AG08395 (cell line): ENCODE results near the gene TMOD4.

ENCODE experiments used
- DNase-seq: peaks from one replicate; pipeline ENCODE4 v3.0.0; 2012; ENCODE audit warnings: mixed read lengths, low spot score

The TMOD4 gene

DNA sequence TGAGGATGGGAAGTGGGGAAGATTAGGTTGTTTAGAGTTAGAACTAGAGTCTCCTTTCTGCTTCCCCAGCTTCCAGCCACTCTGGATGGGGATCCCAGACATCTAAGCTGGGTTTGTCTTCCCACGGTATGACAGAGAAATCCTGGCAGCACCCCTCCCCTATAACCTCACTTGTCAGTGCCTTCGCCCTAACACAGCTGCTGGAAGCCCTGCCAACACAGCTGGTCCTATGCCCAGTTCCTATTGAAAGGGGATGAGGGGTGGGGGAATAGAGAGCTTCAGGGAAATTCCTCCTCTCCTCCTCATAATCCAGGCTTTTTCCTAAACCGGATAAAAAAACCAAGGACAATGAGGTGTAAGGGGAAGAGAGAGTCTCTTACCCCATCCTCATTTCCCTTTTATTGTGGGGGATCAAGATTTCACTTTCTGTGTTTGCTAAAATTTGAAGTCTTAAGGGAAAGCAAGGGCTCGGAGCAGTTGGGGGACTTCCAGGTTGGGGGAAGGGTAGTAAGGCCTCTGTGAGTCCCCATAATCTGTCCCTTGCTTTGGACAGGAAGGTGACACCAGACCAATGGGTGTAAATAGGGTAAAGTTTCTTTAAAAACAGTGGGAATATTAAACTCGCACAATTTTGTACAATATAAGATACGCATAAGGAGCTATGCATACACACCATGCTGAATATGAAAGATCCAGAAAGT is 590 bp downstream of the TMOD4 start:
- DNase-seq = no peak

DNA sequence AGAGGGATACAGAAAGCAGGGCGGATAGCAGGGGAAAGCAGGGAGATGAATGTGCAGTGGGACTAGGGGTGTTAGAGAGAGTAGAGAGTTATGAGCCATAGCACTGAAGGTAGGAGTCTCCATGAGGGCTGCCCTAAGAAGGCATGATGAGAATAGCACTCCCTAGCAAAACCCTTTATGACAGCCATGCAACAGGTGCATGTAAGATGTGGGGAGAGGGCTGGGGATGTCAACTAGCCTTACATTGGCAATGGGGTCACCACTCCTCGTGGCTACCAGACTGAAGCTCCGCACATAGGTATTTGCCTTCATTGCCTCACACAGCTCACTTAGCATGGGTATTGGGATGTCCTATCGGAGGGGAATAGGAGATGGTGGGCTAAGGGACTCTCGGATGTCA is 4.6 kb downstream of the TMOD4 start:
- no peak for DNase-seq

DNA sequence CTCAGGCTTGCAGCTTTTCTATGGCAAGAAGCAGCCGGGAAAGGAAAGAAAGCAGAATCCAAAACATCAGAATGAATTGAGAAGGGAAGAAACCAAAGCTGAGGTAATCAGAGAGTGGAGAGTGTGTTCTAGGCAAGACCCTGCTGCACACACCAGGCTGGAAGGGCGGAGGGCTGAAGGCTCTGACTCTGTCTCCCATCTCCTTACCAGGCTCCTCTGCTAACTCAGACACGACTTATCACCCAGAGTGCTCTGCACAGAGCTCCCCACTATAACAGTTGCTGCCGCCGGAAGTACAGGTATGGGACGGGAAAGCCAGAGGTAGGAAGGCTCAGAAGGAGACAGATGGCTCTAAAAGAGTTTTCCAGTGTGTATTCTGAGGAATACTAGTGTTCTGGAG is 8.7 kb downstream of the TMOD4 start:
- DNase-seq = no peak

DNA sequence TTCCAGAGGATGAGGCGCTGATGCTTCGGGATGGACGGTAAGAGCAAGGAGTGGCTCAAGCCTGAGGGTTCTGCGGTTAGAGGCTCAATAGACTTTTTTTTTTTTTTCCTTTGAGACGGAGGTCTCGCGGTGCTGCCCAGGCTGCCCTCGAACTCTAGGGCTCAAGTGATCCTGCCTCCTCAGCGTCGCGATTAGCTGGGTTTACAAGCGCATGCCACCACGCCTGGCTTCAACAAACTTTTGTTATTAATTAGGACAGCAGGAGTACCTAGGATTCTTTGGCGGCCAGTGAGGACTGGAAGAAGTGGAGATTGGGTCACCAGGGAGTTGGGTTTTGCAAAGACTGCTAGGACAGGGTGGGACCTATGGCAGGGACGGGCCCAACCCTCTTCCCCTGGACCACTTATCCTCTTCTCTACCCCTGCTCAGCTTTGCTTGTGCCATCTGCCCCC is 9.2 kb downstream of the TMOD4 start:
- peak; percentile 79 for DNase-seq

DNA sequence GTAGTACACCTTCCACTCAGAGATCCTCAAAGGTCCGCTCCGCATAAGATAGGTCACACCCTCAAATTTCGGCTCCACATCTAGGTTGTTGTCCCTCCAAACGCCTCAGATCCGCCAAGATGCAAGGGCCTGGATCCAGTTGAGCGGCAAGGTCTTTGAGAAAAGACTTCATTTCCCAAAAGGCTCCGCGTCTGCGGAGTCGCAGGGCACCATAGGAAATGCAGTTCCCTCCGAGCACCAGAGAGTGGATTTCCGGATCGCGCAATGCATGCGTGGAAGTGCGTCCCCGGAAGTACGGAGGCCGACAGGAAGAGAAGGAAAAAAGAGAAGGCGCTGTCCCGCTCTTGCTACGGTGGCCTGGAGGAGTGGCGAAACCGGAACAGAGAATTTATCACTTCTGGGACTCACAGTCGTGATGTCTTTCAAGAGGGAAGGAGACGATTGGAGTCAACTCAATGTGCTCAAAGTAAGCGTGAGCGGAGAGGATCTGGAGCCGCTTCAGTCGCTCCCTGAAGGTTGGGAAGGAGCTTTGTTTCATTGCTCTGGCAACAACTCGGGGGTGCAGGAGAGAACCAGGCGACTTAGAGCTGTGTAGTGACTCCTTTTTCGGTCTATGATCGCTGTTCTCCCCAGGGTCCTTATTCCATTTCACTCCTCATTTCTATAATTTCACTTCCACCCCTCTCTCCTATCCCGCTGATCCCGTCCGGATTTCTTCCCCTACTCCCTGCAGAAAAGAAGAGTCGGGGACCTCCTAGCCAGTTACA is 9.9 kb downstream of the TMOD4 start, which contains the start of the genes LYSMD1 and SCNM1:
Gene LYSMD1 (minus strand): TSS at position 165 of the 767 bp plus-strand sequence. CDS start 644 bp downstream, outside the sequence.
Gene SCNM1 (plus strand): TSS at position 407 of the 767 bp plus-strand sequence. CDS start 9 bp downstream, at position 416.
- peak; percentile 97 for DNase-seq

DNA sequence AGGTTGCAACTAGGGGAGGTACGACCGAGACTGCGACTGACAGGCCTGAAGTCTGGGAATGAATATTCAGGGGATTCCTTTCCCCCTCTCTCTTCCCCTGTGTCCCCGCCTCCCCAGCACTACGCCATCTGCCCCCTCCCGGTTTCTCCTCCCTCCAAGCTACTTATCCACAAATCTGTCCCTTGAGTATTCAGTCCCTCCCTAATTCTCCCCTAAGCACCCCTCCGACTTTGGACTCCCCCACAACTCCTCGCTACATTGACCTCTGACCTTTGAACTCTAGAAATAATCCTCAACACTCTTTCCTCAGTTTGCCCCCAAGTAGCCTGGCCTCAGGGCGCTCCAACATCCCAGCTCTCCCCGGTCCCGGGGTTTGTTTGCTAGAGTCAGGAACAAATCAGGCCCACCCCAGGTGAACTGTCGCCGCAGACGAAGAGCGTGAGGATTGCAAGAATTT is 10.5 kb downstream of the TMOD4 start:
- peak; percentile 68 for DNase-seq

DNA sequence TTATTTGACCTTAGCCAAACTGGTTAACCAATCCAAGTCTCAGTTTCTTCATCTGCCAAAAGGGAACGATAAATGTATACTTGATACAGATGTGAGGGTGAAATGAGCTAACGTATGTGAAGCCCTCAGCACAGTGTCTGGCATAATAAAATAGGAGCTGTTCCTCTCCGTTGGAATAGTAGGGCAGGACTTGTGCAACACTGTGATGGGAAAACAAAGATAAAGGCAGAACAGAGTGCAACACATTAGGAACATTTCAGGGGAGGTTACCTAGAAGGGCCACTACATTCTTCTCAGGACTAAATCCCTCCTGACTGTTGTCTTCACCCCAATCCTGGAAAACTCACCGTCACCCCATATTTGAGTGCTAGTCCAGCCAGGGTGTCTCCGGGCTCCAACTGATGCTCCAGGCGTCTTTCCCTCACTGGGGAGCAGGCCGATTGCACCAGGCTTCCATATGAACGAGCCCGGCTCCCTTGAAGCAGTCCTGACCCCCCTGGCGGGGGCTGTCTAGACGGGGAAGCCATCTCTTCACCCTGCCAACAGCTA is 11.0 kb downstream of the TMOD4 start:
- no peak for DNase-seq

DNA sequence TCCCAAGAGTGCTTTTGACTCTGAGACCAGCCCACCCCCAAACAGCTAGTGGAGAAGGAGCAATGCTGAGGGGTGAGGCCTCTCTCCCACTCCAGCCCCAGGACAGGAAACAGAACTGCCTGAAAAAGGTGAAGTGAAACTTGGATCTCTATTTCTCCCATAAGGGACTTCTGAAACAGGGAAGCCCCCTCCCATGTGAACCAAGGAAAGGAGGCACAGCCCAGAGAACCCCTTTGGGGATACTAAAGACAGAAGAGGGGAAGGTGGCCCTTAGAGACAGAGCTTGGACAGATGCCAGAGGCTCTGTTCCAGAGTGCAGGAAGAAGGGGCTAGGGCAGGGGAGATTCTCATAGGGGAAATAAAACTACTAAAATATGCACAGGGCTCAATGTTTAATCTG is 16.4 kb downstream of the TMOD4 start:
- DNase-seq = no peak

DNA sequence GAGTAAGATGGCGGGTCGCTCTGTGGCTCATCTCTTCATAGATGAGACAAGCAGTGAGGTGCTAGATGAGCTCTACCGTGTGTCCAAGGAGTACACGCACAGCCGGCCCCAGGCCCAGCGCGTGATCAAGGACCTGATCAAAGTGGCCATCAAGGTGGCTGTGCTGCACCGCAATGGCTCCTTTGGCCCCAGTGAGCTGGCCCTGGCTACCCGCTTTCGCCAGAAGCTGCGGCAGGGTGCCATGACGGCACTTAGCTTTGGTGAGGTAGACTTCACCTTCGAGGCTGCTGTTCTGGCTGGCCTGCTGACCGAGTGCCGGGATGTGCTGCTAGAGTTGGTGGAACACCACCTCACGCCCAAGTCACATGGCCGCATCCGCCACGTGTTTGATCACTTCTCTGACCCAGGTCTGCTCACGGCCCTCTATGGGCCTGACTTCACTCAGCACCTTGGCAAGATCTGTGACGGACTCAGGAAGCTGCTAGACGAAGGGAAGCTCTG is 17.0 kb downstream of the TMOD4 start:
- no peak for DNase-seq

DNA sequence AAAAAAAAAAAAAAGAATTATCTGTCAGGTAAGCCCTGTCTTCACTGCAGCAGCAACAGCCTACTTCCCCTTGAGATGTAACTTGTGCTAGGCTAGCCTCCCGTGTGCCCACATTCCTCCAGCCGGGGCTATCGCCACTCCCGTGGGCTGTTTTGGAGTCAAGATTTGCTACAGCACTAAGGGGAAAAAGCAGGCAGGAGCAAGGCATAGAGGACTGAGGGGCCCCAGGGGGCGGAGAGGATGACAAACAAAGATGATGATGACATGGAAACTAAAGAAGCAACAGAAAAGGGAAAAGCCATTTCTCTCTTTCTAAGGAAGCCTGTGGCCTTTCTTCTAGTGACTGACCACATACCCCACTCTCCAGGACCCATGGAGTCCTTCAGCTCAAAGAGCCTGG is 17.5 kb downstream of the TMOD4 start:
- DNase-seq = no peak

DNA sequence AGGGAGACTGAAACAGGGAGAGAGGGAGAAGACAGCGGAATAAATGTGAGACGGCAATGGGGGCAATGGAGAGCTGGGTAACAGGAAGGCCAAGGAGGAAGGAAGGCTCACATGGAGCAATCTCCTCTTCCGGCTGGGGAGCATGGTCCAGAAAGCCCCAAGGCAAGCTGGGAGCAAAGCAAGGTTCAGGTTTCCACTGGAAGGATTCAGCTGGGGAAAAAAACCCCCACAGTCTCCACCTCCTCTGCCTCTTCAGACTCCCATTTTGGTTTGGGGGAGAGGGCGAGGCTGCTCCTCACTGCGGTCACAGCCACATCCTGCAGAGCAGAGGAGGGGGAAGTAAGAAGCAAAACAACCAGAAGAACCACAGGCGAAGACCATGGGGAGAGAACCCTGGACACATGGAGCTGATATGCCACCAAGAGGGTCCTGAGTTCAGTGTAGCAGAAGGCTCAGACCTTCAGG is 18.7 kb downstream of the TMOD4 start:
- no peak for DNase-seq

DNA sequence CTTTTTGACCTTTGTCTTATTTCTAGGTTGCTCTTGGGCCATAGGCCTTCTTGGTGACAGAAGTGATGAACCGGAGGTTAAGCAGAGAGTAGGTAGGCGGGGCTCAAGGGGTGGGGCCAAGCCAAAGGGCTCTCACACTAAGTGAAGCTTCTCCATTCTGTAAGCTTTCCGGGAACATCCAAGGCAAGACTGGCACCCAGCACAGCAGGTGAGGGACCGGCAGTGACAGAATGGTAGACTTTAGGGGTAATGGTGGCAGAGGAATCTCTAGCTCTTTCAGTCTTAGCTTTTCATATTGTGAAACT is 19.3 kb downstream of the TMOD4 start, which contains the start of gene TNFAIP8L2:
Gene TNFAIP8L2 (plus strand): TSS at position 135 of the 305 bp plus-strand sequence. CDS start 2,049 bp downstream, outside the sequence.
- DNase-seq = no peak

DNA sequence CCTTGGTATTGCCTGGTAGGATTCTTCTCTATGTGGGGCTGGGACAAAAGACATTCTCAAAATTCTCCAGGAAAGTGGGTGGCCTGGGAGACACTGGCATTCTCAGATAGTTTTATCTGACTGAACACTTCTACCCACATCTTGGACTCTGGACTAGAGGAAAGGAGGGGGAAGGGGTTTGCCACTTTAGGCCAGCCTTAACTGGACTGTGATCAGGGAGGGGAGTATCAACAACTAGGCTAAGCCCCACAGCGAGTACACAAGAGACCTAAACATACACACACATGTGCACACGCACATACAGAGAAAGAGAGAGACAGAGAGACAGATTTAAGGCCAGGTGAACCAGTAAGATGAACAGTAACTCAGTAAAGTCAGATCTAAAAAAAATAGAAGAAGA is 28.1 kb downstream of the TMOD4 start:
- DNase-seq = no peak

DNA sequence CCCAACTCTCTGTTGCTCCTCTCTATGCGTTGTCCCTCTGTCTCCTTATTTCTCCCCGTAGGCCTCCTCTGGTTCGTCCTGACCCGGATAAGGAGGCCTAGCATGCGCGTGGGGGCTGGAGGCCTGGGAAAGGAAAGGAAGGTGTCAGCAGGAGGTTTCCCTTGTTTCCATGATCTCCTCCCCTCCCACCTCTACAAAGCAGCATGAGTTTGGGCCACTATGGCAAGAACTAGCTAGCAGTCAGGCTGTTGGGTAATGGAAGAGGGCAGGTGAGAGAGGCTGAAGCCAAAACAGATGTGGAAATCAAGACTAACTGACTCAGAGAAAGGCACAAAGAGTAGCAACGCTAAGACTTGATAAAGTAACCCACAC is 28.7 kb downstream of the TMOD4 start:
- DNase-seq = no peak

DNA sequence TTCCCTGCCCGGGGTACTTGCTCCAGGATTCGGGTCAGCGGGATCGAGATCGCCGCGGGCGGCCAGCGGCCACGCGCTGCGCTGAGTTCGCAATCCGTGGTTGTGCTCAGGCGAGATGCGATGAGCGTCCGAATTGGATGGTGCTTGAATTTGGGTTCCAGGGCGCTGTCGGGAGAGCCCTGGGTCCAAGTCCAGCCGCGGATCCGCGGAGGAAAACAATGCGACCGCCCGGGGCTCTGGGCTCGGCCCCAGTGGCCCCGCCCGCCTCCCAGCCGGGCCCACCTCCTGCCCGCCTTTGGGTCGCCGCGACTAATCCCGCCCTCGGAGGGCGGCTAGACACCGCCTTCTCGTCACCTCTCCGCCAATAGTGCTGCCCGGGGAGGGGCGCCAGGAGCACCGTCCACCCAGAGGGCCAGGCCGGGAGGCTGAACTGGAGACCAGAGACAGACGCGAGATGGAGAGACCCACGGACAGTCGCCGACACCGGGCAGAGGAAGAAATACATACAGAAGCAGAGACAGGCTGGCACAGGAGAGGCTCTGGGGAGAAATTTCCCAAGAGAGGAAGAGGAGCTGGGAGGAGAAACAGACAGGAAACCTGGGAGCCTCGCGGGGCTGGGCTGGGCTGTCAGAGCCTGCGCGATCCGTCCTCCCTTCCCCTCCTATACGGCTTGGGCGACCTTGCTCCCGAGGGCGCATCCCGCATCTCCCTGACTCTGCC is 29.2 kb downstream of the TMOD4 start, which contains the start of gene SEMA6C:
Gene SEMA6C (minus strand): TSS at position 220 of the 720 bp plus-strand sequence. CDS start 4,010 bp downstream, outside the sequence.
- peak; percentile 96 for DNase-seq

DNA sequence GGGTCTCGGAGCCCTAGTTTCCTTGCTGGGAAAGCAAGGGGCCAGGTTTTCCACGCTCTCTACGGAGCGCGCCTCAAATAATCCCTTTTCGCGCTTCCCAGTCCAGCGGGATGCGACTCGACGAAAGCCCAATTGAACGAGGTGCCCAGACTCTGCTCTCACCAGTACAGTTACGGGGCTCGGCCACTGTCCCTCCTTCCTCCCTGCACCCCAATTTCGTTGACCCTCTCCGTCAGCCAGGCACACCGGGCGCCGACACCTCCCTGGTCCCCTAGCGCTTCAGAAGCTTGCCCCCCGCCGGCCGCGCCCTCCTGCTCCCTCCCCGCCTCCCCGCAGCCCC is 29.7 kb downstream of the TMOD4 start:
- no peak for DNase-seq

DNA sequence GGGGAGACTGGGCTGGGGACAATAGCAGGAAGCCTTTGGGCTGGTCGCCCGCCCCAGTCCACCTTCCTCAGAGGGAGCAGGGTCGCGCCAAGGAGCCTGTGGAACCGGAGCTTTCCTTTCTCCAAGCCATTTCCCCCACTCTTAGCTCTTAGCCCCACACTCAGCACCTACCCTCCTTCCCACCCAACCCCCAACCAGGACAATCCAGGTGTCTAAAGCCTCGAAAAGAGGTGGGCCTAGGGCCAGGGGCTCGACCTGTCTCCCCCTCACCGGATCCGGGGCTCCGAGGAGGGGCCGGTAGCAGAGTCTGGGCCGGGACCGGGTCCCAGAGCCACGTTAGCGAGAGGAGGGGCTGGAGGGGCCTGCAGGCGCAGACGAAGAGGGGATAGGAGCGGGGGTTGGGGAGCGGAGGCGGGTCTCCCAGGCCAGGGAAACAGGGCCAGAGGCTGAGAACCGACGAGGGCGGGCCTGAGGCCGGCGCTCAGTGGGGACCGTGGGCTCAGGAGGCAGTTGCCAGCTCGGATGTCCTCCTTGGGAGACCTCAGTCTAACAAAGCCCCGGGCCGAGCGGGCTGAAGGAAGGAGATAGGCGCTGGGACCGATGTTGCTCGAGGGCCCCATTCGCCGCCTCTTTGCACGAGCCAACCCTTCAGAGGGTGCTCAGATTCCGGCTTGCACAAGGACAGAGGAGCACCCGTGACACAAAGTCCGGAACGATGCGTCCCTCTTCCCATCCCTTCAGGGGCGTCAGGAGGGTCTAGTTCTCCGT is 30.3 kb downstream of the TMOD4 start:
- DNase-seq = no peak

DNA sequence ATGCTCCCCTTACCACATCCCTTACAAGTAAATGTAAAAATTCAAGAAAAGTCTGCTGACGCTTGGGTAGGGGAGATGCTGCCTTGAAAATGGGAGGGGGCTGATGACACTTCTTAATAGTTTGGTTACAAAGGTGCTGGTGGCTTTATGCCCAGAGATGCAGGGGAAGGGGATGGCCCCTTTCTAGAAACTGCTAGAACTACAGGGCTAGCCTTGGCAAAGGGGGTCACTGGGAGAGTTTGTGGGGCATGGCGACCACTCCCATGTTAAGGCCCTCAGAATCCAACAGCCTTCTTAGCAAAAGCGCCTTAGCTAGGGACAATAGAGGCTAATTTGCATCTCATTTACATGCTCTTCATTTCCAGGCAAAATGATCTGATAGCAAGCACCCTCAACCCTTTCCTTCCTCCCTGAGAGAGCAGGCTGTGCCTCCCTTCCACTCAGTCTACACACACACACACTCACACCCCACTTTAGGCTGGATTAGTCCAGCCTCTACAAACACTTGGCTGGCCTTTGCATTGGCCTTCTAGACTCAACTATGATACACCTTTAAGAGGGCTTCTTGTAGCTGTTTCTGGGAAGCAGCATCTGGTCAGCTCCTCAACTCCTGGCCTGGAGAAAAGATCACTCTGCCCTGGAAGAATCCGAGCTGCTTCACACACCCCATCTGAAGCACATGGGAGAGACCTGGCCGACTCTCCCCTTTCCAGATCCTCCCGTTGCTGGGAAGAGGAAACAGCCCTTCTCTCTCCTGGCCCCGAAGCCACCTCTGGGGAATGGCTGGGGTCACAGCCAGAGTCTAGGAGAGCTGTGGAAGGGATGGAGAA is 31.1 kb downstream of the TMOD4 start:
- no peak for DNase-seq

DNA sequence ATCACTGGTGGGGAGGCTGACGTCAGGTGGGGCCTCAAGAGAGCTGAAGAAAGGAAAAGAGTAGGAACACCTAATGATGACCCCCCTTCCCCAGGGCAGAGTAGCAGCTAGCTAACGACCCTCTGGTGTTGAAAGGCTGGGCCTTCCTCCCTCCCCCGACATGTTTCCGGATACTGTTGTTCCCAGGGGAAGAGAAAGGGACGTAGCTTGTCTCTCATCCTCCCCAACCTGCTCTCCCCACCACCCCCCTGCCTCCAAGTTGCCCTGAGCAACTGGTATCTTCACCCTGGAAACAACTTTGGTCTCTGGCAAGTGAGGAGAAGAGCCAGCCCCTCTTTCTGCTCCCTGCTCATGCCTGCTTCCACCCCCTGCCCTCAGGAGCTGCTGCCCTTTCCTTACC is 31.8 kb downstream of the TMOD4 start:
- no peak for DNase-seq

DNA sequence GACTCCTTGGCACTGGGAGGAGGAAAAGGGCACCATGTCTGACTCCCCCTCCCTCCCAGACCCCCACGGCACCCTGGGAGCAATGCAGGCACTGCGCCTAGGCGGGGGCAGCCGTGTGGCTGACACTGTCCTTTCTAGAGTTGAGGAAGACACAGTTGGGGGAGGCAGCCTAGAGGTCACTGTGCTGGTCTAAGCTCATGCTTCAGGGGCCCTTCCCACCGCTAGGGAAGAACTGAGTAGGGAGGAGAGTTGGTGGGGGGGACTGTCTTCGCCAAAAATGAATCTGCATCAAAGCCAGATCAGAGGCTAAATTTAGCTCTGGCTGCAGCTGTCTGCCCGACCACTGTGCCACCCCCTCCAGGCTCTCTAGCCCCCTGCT is 32.7 kb downstream of the TMOD4 start:
- no peak for DNase-seq
